Measurements from ENCODE around the gene LCN9.

The LCN9 gene, protein sequence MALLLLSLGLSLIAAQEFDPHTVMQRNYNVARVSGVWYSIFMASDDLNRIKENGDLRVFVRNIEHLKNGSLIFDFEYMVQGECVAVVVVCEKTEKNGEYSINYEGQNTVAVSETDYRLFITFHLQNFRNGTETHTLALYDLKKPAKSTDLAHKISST

DNA sequence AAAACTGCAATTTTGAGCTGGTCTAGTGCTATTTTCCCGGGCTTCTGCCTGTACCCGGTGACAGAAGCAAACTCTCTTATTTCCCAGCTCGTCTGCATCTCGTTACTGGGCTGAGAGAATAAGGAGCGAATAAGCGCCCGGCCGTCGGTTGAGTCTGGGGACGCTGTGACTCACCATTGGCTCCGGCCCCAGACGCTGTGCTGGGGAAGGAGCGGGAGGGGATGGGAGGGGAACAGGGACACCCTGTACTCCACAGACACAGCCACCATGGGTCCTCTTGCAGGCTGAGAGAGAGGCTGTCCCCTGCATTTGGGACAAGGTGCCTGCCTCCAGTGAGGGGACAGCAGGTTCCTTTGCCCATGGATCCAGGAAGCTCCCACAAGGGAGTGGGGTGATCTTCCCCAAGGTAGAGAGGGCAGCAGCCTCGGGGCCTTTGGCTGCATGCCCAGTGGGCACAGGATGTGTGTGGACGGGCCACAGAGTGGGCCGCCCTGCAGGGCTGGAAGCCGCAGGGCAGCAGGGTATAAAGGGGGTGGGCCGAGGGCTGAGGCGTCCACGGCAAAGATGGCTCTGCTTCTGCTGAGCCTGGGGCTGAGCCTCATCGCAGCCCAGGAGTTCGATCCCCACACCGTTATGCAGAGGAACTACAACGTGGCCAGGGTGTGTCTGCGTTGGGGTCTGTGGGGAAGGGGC is at the start of gene LCN9:
Gene LCN9 (plus strand): TSS at position 552 of the 693 bp plus-strand sequence. CDS start 13 bp downstream, at position 565.
- TF ChIP-seq, protein P1, sequence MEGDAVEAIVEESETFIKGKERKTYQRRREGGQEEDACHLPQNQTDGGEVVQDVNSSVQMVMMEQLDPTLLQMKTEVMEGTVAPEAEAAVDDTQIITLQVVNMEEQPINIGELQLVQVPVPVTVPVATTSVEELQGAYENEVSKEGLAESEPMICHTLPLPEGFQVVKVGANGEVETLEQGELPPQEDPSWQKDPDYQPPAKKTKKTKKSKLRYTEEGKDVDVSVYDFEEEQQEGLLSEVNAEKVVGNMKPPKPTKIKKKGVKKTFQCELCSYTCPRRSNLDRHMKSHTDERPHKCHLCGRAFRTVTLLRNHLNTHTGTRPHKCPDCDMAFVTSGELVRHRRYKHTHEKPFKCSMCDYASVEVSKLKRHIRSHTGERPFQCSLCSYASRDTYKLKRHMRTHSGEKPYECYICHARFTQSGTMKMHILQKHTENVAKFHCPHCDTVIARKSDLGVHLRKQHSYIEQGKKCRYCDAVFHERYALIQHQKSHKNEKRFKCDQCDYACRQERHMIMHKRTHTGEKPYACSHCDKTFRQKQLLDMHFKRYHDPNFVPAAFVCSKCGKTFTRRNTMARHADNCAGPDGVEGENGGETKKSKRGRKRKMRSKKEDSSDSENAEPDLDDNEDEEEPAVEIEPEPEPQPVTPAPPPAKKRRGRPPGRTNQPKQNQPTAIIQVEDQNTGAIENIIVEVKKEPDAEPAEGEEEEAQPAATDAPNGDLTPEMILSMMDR (IDR thresholded peaks at IDR 0.05) = no peak
- H3K36me3 ChIP-seq = no peaks in the 10 kb centered on the region
- no peak within 1 kb of the TSS for H3K4me3 ChIP-seq (ENCODE audit: low read depth in 1 of 2, low read length in 1 of 2)
- H3K9me3 ChIP-seq = no peaks in the 10 kb centered on the region
- H3K27me3 ChIP-seq = no peaks in the 10 kb centered on the region
- H3K4me1 ChIP-seq (ENCODE audit: control insufficient read depth in 1 of 2, insufficient read depth in 1 of 2, low read depth in 1 of 2, low read length in 1 of 2) = no peaks in the 10 kb centered on the region
- no peak within 1 kb of the TSS for H3K27ac ChIP-seq

DNA sequence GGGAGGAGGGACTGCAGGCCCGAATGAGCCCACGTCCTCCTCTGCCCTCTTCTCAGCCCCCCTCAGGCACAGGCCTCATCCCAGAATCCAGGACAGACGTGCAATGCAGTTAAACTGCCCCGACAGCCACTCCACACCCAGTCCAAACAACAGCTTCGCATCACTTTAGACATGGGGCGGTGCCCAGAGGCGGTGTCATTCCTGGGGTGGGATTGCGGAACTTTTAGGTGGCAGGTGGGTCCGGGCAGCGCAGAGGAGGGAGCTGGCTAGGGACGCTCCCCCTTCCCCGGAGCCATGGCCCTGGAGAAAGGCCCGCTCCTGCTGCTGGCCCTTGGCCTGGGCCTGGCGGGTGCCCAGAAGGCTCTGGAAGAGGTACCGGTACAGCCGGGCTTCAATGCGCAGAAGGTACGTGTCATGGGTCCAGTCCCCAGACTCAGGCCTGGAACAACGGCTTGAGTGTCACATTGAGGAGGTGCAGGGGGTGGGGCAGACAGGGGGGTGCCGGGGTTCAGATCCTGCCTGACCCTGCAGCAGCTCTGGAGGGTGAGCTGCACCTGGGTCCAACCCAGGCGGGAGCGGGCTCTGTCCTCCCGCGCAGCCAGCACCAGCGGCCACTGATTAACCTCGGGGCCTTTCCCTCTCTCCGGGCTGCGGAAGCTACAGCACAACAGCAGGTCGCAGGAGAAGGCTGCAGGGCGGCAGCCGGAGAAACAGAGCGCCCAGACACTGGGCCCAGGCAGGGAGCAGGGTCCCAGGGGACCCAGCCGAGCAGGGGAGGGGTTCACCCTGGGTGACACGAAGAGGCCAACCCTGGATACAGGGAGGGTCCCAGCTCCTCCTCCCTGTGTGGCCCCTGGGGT is 48.9 kb upstream of the LCN9 start:
- H3K36me3 ChIP-seq = no peaks in the 10 kb centered on the region
- no peaks in the 10 kb centered on the region for H3K4me1 ChIP-seq (ENCODE audit: control insufficient read depth in 1 of 2, insufficient read depth in 1 of 2, low read depth in 1 of 2, low read length in 1 of 2)
- TF ChIP-seq, protein P1 (IDR thresholded peaks at IDR 0.05) = no peak
- H3K27me3 ChIP-seq = no peaks in the 10 kb centered on the region
- H3K27ac ChIP-seq = no peak overlapping the region
- H3K4me3 ChIP-seq (ENCODE audit: low read depth in 1 of 2, low read length in 1 of 2) = no peak overlapping the region
- H3K9me3 ChIP-seq = no peaks in the 10 kb centered on the region

DNA sequence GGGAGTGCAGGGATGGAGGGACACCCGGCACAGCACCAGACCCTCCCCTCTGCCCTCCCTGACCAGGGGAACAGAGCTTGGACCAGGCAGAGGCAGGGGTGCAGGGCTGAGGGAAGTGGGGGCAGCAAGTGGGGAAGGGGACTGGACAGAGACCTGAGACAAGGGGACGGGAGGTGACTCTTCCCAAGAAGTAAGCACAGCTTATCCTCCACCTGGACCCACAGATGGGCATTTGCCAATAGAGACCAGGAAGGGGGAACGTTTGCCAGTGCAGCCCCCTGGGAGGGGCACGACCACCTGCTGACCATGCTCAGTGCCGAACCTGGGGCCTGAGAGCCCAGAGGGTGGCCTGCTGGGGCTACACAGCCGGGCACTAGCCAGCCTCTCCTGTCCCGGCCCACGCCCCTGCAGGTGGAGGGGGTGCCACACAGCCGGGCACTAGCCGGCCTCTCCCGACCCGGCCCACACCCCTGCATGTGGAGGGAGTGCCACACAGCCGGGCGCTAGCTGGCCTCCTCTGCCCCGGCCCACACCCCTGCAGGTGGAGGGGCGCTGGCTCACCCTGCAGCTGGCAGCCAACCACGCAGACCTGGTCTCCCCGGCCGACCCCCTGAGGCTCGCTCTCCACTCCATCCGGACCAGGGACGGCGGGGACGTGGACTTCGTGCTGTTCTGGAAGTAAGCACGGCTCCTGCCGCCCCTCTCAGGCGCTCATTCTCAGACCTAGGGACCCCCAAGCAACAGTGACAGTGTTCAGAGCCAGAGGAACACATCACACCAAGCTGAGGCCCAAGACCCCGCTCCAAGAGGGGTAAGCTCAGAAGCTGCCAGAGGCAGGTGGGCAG is 48.1 kb upstream of the LCN9 start:
- TF ChIP-seq, protein P1 (IDR thresholded peaks at IDR 0.05) = no peak
- Histone ChIP-seq H3K36me3 (no peaks in the 10 kb centered on the region), H3K4me3 (ENCODE audit: low read depth in 1 of 2, low read length in 1 of 2) (no peak overlapping the region), H3K27ac (no peak overlapping the region), H3K27me3 (no peaks in the 10 kb centered on the region), H3K9me3 (no peaks in the 10 kb centered on the region), H3K4me1 (ENCODE audit: control insufficient read depth in 1 of 2, insufficient read depth in 1 of 2, low read depth in 1 of 2, low read length in 1 of 2) (no peaks in the 10 kb centered on the region)

DNA sequence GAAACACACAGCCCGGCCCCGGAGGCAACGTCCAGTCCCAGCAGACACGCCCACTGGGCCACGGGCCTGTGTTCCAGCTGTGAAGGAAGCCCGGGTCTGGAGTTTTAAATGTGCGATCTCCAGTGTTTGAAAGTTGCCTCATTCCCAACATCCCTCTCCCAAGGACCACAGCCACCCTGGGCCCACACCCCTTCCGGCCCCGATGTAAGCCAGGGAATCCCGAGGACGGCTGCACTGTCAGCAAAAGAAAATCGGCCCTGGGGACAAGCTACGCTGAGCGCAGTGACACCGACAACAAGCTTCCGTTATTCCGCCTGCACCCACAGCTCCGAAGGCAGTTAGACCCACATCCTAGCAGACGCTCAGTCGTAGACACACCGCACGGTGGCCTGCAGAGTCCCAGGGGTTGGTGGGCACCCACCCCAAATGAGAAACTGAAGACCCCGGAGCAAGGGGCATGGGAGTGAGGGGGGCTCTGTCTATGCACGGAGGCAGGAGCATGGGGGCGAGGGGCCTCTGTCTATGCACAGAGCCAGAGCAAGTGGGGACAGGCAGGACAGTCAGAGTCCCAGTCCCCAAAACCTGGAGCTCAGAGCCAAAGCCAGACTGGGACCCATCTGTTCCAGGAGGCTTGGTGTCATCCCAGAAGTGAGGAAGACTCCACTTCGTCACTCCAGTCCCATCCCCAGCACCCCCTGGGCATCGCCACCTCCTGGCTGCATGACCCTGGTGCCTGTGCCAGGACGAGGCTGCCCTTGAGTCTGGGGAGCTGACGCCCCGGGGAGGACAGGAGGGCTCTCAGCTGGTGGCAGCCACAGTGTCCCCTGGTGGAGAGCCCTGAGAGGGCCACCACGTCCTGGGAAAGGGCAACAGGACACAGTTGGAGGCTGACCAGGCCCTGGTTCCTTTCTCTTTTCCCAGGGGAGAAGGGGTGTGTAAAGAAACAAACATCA is 47.2 kb upstream of the LCN9 start:
- H3K27ac ChIP-seq = no peak overlapping the region
- TF ChIP-seq, protein P1 (IDR thresholded peaks at IDR 0.05) = no peak
- H3K9me3 ChIP-seq = no peaks in the 10 kb centered on the region
- no peaks in the 10 kb centered on the region for H3K27me3 ChIP-seq
- no peaks in the 10 kb centered on the region for H3K36me3 ChIP-seq
- no peaks in the 10 kb centered on the region for H3K4me1 ChIP-seq (ENCODE audit: control insufficient read depth in 1 of 2, insufficient read depth in 1 of 2, low read depth in 1 of 2, low read length in 1 of 2)
- no peak overlapping the region for H3K4me3 ChIP-seq (ENCODE audit: low read depth in 1 of 2, low read length in 1 of 2)
